Panc1 (cell line): ENCODE measurements around the gene ZNF580.

Experiments
- POLR2AphosphoS5 ChIP-seq: IDR thresholded peaks from 2 replicates; pipeline ENCODE4 v1.6.1; 2012; ENCODE audit warnings: mild to moderate bottlenecking, low read depth, low read length, moderate library complexity
- TCF7L2 ChIP-seq: IDR thresholded peaks from 2 replicates; pipeline ENCODE4 v1.6.1; 2011; ENCODE audit warnings: mild to moderate bottlenecking, low read depth, low read length, inconsistent platforms
- TF ChIP-seq, protein P1 (sequence below): fragments of 450-650 bp; IDR thresholded peaks from 2 replicates; pipeline ENCODE4 v1.5.1; 2017; ENCODE audit warnings: mild to moderate bottlenecking
- TF ChIP-seq, protein P2 (sequence below), 2 experiments: IDR thresholded peaks; 2 replicates each; pipeline ENCODE4 v1.6.1; 2011 to 2012; ENCODE audit warnings: low read depth in 2 of 2, control low read depth in 1 of 2, low read length in 1 of 2, mild to moderate bottlenecking in 1 of 2, moderate library complexity in 1 of 2; ENCODE audit not compliant: insufficient read depth in 1 of 2

DNA sequence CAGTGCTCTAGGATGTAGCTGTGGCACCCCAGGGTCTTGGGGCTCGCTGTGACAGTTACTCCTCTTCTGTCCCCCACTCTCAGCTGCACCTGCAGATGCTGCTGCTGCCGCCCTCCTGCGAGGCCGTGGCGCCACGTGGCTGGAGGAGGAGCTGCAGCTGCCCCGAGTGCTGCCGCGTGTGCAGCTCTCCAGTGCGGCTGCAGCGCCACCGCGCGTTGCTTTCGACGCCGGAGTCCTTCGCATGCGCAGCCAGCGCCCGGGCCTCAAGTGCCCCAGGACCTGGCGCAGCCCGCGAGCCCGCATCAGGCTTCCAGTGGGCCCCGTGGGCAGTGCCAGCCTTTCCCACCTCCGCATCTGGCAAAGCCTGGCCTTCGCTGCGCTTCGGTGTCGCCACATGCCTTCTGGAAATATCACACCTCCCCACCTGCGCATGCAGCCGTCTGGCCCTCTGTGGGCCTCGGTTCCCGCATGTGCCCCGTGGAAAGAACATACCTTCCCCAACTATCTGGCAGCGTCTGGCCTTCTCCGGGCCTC is 692 bp upstream of the ZNF580 start:
- TF ChIP-seq, protein P1, sequence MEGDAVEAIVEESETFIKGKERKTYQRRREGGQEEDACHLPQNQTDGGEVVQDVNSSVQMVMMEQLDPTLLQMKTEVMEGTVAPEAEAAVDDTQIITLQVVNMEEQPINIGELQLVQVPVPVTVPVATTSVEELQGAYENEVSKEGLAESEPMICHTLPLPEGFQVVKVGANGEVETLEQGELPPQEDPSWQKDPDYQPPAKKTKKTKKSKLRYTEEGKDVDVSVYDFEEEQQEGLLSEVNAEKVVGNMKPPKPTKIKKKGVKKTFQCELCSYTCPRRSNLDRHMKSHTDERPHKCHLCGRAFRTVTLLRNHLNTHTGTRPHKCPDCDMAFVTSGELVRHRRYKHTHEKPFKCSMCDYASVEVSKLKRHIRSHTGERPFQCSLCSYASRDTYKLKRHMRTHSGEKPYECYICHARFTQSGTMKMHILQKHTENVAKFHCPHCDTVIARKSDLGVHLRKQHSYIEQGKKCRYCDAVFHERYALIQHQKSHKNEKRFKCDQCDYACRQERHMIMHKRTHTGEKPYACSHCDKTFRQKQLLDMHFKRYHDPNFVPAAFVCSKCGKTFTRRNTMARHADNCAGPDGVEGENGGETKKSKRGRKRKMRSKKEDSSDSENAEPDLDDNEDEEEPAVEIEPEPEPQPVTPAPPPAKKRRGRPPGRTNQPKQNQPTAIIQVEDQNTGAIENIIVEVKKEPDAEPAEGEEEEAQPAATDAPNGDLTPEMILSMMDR, result no peak; the same call in 1 of the 2 replicates
- TF ChIP-seq, protein P2, sequence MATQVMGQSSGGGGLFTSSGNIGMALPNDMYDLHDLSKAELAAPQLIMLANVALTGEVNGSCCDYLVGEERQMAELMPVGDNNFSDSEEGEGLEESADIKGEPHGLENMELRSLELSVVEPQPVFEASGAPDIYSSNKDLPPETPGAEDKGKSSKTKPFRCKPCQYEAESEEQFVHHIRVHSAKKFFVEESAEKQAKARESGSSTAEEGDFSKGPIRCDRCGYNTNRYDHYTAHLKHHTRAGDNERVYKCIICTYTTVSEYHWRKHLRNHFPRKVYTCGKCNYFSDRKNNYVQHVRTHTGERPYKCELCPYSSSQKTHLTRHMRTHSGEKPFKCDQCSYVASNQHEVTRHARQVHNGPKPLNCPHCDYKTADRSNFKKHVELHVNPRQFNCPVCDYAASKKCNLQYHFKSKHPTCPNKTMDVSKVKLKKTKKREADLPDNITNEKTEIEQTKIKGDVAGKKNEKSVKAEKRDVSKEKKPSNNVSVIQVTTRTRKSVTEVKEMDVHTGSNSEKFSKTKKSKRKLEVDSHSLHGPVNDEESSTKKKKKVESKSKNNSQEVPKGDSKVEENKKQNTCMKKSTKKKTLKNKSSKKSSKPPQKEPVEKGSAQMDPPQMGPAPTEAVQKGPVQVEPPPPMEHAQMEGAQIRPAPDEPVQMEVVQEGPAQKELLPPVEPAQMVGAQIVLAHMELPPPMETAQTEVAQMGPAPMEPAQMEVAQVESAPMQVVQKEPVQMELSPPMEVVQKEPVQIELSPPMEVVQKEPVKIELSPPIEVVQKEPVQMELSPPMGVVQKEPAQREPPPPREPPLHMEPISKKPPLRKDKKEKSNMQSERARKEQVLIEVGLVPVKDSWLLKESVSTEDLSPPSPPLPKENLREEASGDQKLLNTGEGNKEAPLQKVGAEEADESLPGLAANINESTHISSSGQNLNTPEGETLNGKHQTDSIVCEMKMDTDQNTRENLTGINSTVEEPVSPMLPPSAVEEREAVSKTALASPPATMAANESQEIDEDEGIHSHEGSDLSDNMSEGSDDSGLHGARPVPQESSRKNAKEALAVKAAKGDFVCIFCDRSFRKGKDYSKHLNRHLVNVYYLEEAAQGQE (IDR thresholded peaks at IDR 0.05; ENCODE audit: insufficient read depth in 1 of 2, low read depth in 2 of 2, low read length in 1 of 2), result no peak
- no peak for TF ChIP-seq POLR2AphosphoS5
- no peak for TF ChIP-seq TCF7L2
